H9 (cell line): ENCODE data around the gene THSD1. TPM values are rescaled to one million over a fixed set of nuclear protein-coding genes. Genes with fewer than 3 reads are reported as not detected.

Source experiments
- DNase-seq: peaks from one replicate; pipeline ENCODE4 v3.0.0-alpha.2; 2017
- H2AFZ ChIP-seq: one replicate; pipeline ENCODE4 v1.6.1; 2013; ENCODE audit warnings: mild to moderate bottlenecking, low read length, control low read depth, moderate library complexity
- H2AK5ac ChIP-seq: 2 replicates; pipeline ENCODE4 v1.6.1; 2013; ENCODE audit warnings: low read length, control low read depth, mixed read lengths; ENCODE audit not compliant: insufficient read length
- H2BK120ac ChIP-seq: one replicate; pipeline ENCODE4 v1.6.1; 2013; ENCODE audit warnings: low read depth, mild to moderate bottlenecking, low read length, control low read depth, inconsistent platforms; ENCODE audit not compliant: poor library complexity, severe bottlenecking
- H2BK12ac ChIP-seq: 2 replicates; pipeline ENCODE4 v1.6.1; 2013; ENCODE audit warnings: low read length, control low read depth, mixed read lengths, low read depth; ENCODE audit not compliant: insufficient read length
- H2BK15ac ChIP-seq: 2 replicates; pipeline ENCODE4 v1.6.1; 2013; ENCODE audit warnings: low read depth, low read length, control low read depth
- H2BK20ac ChIP-seq: one replicate; pipeline ENCODE4 v1.6.1; 2013; ENCODE audit warnings: low read depth, mild to moderate bottlenecking, low read length, control low read depth, inconsistent platforms; ENCODE audit not compliant: poor library complexity, severe bottlenecking
- H2BK5ac ChIP-seq: 2 replicates; pipeline ENCODE4 v1.6.1; 2013; ENCODE audit warnings: low read length, control low read depth, mixed read lengths; ENCODE audit not compliant: insufficient read length
- H3K14ac ChIP-seq: 2 replicates; pipeline ENCODE4 v1.6.1; 2013; ENCODE audit warnings: low read length, control low read depth; ENCODE audit not compliant: insufficient read depth
- H3K18ac ChIP-seq: 2 replicates; pipeline ENCODE4 v1.6.1; 2013; ENCODE audit warnings: low read depth, mild to moderate bottlenecking, mixed read lengths, low read length, control low read depth; ENCODE audit not compliant: insufficient read length
- H3K23ac ChIP-seq: 2 replicates; pipeline ENCODE4 v1.6.1; 2013; ENCODE audit warnings: low read length, control low read depth, mixed read lengths, low read depth; ENCODE audit not compliant: insufficient read length
- H3K23me2 ChIP-seq: 2 replicates; pipeline ENCODE4 v1.6.1; 2013; ENCODE audit warnings: low read depth, mild to moderate bottlenecking, mixed read lengths, low read length, control low read depth; ENCODE audit not compliant: insufficient read length, poor library complexity, severe bottlenecking
- H3K27ac ChIP-seq: 2 replicates; pipeline ENCODE4 v1.5.1; 2013; ENCODE audit warnings: low read length, control low read depth, mixed read lengths, low read depth; ENCODE audit not compliant: insufficient read length
- H3K27me3 ChIP-seq: 2 replicates; pipeline ENCODE4 v1.6.1; 2013; ENCODE audit warnings: low read length, control low read depth, inconsistent platforms; ENCODE audit not compliant: insufficient read depth
- H3K4ac ChIP-seq: 2 replicates; pipeline ENCODE4 v1.6.1; 2013; ENCODE audit warnings: low read depth, mild to moderate bottlenecking, control low read depth, inconsistent platforms, low read length, moderate library complexity
- H3K4me1 ChIP-seq: 2 replicates; pipeline ENCODE4 v1.6.1; 2013; ENCODE audit warnings: low read length, control low read depth, inconsistent platforms; ENCODE audit not compliant: insufficient read depth
- H3K4me2 ChIP-seq: 2 replicates; pipeline ENCODE4 v1.6.1; 2013; ENCODE audit warnings: low read length, control low read depth, mixed read lengths; ENCODE audit not compliant: insufficient read length, insufficient read depth
- H3K56ac ChIP-seq: 2 replicates; pipeline ENCODE4 v1.6.1; 2013; ENCODE audit warnings: low read depth, mild to moderate bottlenecking, mixed read lengths, low read length, control low read depth; ENCODE audit not compliant: insufficient read length
- H3K79me1 ChIP-seq: 2 replicates; pipeline ENCODE4 v1.6.1; 2013; ENCODE audit warnings: low read depth, mild to moderate bottlenecking, moderate library complexity, low read length, control low read depth, inconsistent platforms; ENCODE audit not compliant: insufficient read depth, poor library complexity, severe bottlenecking
- H3K79me2 ChIP-seq: 2 replicates; pipeline ENCODE4 v1.6.1; 2013; ENCODE audit warnings: low read length, control low read depth, inconsistent platforms; ENCODE audit not compliant: insufficient read depth
- H3K9ac ChIP-seq: 2 replicates; pipeline ENCODE4 v1.6.1; 2013; ENCODE audit warnings: low read length, control low read depth, mixed read lengths; ENCODE audit not compliant: insufficient read length; ENCODE audit errors: extremely low read depth
- H3K9me3 ChIP-seq: one replicate; pipeline ENCODE4 v1.6.1; 2013; ENCODE audit warnings: low read depth, low read length, inconsistent platforms; ENCODE audit not compliant: control insufficient read depth
- H3T11ph ChIP-seq: one replicate; pipeline ENCODE4 v1.6.1; 2013; ENCODE audit warnings: mild to moderate bottlenecking, low read length, control low read depth, inconsistent platforms
- H4K20me1 ChIP-seq: one replicate; pipeline ENCODE4 v1.6.1; 2013; ENCODE audit not compliant: control insufficient read depth, insufficient read length, insufficient read depth
- H4K5ac ChIP-seq: 2 replicates; pipeline ENCODE4 v1.6.1; 2013; ENCODE audit warnings: low read depth, mild to moderate bottlenecking, mixed read lengths, low read length, control low read depth; ENCODE audit not compliant: insufficient read length
- H4K8ac ChIP-seq: replicated peaks from 2 replicates; pipeline ENCODE4 v1.6.1; 2013; ENCODE audit warnings: low read length, control low read depth, mixed read lengths, low read depth; ENCODE audit not compliant: insufficient read length
- H4K91ac ChIP-seq: 2 replicates; pipeline ENCODE4 v1.6.1; 2013; ENCODE audit warnings: low read depth, mild to moderate bottlenecking, moderate library complexity, mixed read lengths, low read length, control low read depth; ENCODE audit not compliant: insufficient read length
- H3K27ac Mint-ChIP-seq, 3 experiments: 2 replicates in 2 of 3; 3 replicates in 1 of 3; pipeline ENCODE4 v1.8.0; 2020 to 2021; ENCODE audit warnings: mixed read lengths in 3 of 3, mild to moderate bottlenecking in 1 of 3, moderate library complexity in 1 of 3
- H3K27me3 Mint-ChIP-seq: 2 replicates; pipeline ENCODE4 v1.8.0; 2021; ENCODE audit warnings: low read depth, mild to moderate bottlenecking, moderate library complexity, mixed read lengths
- H3K36me3 Mint-ChIP-seq, 3 experiments: 2 replicates in 2 of 3; 3 replicates in 1 of 3; pipeline ENCODE4 v1.8.0; 2020 to 2021; ENCODE audit warnings: low read depth in 3 of 3, mixed read lengths in 3 of 3; ENCODE audit not compliant: insufficient read depth in 1 of 3
- H3K4me1 Mint-ChIP-seq, 2 experiments: 2 replicates each; pipeline ENCODE4 v1.8.0; 2020; ENCODE audit warnings: mixed read lengths in 2 of 2
- H3K4me3 Mint-ChIP-seq, 2 experiments: 2 replicates in 1 of 2; 3 replicates in 1 of 2; pipeline ENCODE4 v1.8.0; 2020 to 2021; ENCODE audit warnings: mild to moderate bottlenecking in 2 of 2, mixed read lengths in 2 of 2, moderate library complexity in 1 of 2
- H3K9me3 Mint-ChIP-seq, 2 experiments: 2 replicates in 1 of 2; 3 replicates in 1 of 2; pipeline ENCODE4 v1.8.0; 2020; ENCODE audit warnings: mild to moderate bottlenecking in 2 of 2, mixed read lengths in 2 of 2, moderate library complexity in 1 of 2
- CTCF ChIP-seq: fragments of 200-600 bp; sonication (generic); conservative IDR thresholded peaks from 3 replicates; pipeline ENCODE4 v1.8.0; 2021; ENCODE audit warnings: antibody characterized with exemption, mild to moderate bottlenecking
- WGBS: extraction: QIAGEN DNeasy Blood & Tissue Kit; methylation state at CpG from one replicate; pipeline ENCODE4 v1.1.7; 2013; ENCODE audit warnings: missing lambda C conversion rate, low lambda C conversion rate, mixed read lengths; ENCODE audit not compliant: insufficient read length; ENCODE audit errors: extremely low coverage; 5-methylcytosine and 5-hydroxymethylcytosine counted together
- total RNA-seq: library from RNA; stranded (reverse); gene quantifications from 2 replicates; pipeline ENCODE4 v1.2.1, GENCODE V29; 2021

THSD1 gene
- total RNA-seq, 1 experiment from 2014 or later = 0.22 TPM

- H2AFZ ChIP-seq = no peak overlapping the region
- no peak for TF ChIP-seq CTCF
- H4K91ac ChIP-seq = no peak overlapping the region
- no peak overlapping the region for H2BK5ac ChIP-seq
- no peak overlapping the region for H3K9ac ChIP-seq
- Mint-ChIP-seq H3K27ac (no peak overlapping the region), H3K4me3 (no peak overlapping the region; a peak in 1 of 5 replicates), H3K27me3 (no peaks in the 10 kb centered on the region), H3K36me3 (no peaks in the 10 kb centered on the region; a peak in 1 of 7 replicates), H3K4me1 (peaks cover 10 to 15% of the 10 kb centered on the region in 2 experiments), H3K9me3 (no peaks in the 10 kb centered on the region)
- no peak overlapping the region for H2BK20ac ChIP-seq
- no peak overlapping the region for H2BK120ac ChIP-seq
- H2BK12ac ChIP-seq = no peak overlapping the region
- no peak overlapping the region for H3K14ac ChIP-seq
- no peak overlapping the region for H3K4me2 ChIP-seq
- H3K9me3 ChIP-seq = no peaks in the 10 kb centered on the region
- no peaks in the 10 kb centered on the region for H3K79me2 ChIP-seq
- H3K18ac ChIP-seq = no peak overlapping the region
- no peak for DNase-seq
- no peak overlapping the region for H3K4ac ChIP-seq
- H2AK5ac ChIP-seq = no peak overlapping the region
- H4K20me1 ChIP-seq = no peaks in the 10 kb centered on the region
- H3K27me3 ChIP-seq = no peaks in the 10 kb centered on the region
- no peaks in the 10 kb centered on the region for H3K79me1 ChIP-seq
- no peaks in the 10 kb centered on the region for H3K23me2 ChIP-seq
- H2BK15ac ChIP-seq = no peak overlapping the region
- no CpG with 5 or more reads among the region's 1 CpG for WGBS
- H3T11ph ChIP-seq = no peak overlapping the region
- no peaks in the 10 kb centered on the region for H3K4me1 ChIP-seq
- no peak overlapping the region for H3K23ac ChIP-seq
- no peak overlapping the region for H3K56ac ChIP-seq
- no peak overlapping the region for H4K8ac ChIP-seq
- no peak overlapping the region for H3K27ac ChIP-seq
- H4K5ac ChIP-seq = no peak overlapping the region
Measured at GRCh38 chr13:52374873-52375411, 31.0 kb downstream of the THSD1 start.
